HG03025 (cell line): ENCODE results near the gene SLC22A16.
"Not testable (repeated sequence)": the region's sequence is repeated elsewhere in the genome, so short reads cannot be mapped to it uniquely, and the experiment has no call there.

ENCODE experiments used
- ATAC-seq: cut with Tn5 transposase; IDR thresholded peaks from one replicate; pipeline ENCODE4 v1.9.1; 2021; ENCODE audit warnings: mild to moderate bottlenecking, moderate library complexity; ENCODE audit not compliant: unreplicated experiment, low FRiP score

SLC22A16 gene

GRCh38 chr6:110491299-110491643 lies 14.9 kb upstream of the SLC22A16 start:
- ATAC-seq = no peak

- ATAC-seq = no peak
These were observed 13.7 kb upstream of the SLC22A16 start for GRCh38 chr6:110490110-110490509.

- ATAC-seq = no peak
These were observed 12.3 kb upstream of the SLC22A16 start for GRCh38 chr6:110488606-110489190.

- not testable (repeated sequence) for ATAC-seq
These were observed 11.6 kb upstream of the SLC22A16 start for GRCh38 chr6:110487968-110488381.

- ATAC-seq = no peak
These were observed 10.3 kb upstream of the SLC22A16 start for GRCh38 chr6:110486756-110487155.

- ATAC-seq = no peak
These were observed 9.1 kb upstream of the SLC22A16 start for GRCh38 chr6:110485491-110485890.

- ATAC-seq = no peak
These were observed 7.9 kb upstream of the SLC22A16 start for GRCh38 chr6:110484321-110484720.

- ATAC-seq = no peak
These were observed 6.5 kb upstream of the SLC22A16 start for GRCh38 chr6:110482774-110483400.

- ATAC-seq = no peak
These were observed 4.7 kb upstream of the SLC22A16 start for GRCh38 chr6:110481081-110481480.

GRCh38 chr6:110475066-110475653 lies 1.3 kb downstream of the SLC22A16 start:
- no peak for ATAC-seq

GRCh38 chr6:110474500-110474899 lies 1.9 kb downstream of the SLC22A16 start:
- ATAC-seq = no peak

- no peak for ATAC-seq
These were observed 3.7 kb downstream of the SLC22A16 start for GRCh38 chr6:110472739-110473138.

GRCh38 chr6:110471726-110472365 lies 4.6 kb downstream of the SLC22A16 start:
- no peak for ATAC-seq

- no peak for ATAC-seq
These were observed 7.7 kb downstream of the SLC22A16 start for GRCh38 chr6:110468731-110469130.

GRCh38 chr6:110467566-110468140 lies 8.8 kb downstream of the SLC22A16 start:
- ATAC-seq = no peak

- ATAC-seq = no peak
These were observed 13.4 kb downstream of the SLC22A16 start for GRCh38 chr6:110462884-110463481.

- no peak for ATAC-seq
These were observed 15.0 kb downstream of the SLC22A16 start for GRCh38 chr6:110461376-110461775.

GRCh38 chr6:110459137-110459536 lies 17.3 kb downstream of the SLC22A16 start:
- no peak for ATAC-seq

- no peak for ATAC-seq
These were observed 17.9 kb downstream of the SLC22A16 start for GRCh38 chr6:110458476-110458875.

GRCh38 chr6:110457567-110458175 lies 18.7 kb downstream of the SLC22A16 start:
- not testable (repeated sequence) for ATAC-seq
